ENCODE data around the gene IGLON5. TPM values are rescaled to one million over a fixed set of nuclear protein-coding genes. Genes with fewer than 3 reads are reported as not detected.

Gene IGLON5
- total and polyA plus RNA-seq, 2 experiments from 2014 or later, result 5.0 to 29.1 TPM

DNA sequence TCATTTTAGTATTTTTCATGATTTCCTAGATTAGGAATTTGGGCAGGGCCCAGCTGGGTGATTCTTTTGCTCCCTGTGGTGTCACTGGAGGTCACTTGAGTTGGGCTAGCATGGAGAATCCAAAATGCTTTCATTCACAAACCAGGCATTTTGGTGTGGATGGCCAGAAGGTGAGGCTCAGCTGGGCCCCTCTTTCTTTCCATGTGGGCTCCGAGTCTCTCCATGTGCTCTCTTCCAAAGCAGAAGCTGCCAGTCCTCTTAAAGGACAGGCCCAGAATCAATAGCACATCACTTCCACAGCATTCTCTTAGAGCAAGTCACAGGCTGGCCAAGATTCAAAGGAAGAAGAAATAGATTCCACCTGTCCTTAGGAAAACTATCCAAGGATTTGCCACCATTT lies 21.8 kb upstream of the IGLON5 start (continued):
- TF ChIP-seq, protein P1, sequence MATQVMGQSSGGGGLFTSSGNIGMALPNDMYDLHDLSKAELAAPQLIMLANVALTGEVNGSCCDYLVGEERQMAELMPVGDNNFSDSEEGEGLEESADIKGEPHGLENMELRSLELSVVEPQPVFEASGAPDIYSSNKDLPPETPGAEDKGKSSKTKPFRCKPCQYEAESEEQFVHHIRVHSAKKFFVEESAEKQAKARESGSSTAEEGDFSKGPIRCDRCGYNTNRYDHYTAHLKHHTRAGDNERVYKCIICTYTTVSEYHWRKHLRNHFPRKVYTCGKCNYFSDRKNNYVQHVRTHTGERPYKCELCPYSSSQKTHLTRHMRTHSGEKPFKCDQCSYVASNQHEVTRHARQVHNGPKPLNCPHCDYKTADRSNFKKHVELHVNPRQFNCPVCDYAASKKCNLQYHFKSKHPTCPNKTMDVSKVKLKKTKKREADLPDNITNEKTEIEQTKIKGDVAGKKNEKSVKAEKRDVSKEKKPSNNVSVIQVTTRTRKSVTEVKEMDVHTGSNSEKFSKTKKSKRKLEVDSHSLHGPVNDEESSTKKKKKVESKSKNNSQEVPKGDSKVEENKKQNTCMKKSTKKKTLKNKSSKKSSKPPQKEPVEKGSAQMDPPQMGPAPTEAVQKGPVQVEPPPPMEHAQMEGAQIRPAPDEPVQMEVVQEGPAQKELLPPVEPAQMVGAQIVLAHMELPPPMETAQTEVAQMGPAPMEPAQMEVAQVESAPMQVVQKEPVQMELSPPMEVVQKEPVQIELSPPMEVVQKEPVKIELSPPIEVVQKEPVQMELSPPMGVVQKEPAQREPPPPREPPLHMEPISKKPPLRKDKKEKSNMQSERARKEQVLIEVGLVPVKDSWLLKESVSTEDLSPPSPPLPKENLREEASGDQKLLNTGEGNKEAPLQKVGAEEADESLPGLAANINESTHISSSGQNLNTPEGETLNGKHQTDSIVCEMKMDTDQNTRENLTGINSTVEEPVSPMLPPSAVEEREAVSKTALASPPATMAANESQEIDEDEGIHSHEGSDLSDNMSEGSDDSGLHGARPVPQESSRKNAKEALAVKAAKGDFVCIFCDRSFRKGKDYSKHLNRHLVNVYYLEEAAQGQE (IDR thresholded peaks at IDR 0.05; ENCODE audit: unreplicated experiment), result no peak
- TF ChIP-seq, protein P2, sequence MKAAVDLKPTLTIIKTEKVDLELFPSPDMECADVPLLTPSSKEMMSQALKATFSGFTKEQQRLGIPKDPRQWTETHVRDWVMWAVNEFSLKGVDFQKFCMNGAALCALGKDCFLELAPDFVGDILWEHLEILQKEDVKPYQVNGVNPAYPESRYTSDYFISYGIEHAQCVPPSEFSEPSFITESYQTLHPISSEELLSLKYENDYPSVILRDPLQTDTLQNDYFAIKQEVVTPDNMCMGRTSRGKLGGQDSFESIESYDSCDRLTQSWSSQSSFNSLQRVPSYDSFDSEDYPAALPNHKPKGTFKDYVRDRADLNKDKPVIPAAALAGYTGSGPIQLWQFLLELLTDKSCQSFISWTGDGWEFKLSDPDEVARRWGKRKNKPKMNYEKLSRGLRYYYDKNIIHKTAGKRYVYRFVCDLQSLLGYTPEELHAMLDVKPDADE (IDR thresholded peaks at IDR 0.05), result no peak
- TF ChIP-seq EZH2phosphoT487 (IDR thresholded peaks at IDR 0.05; ENCODE audit: unreplicated experiment), result no peak
- no peak for TF ChIP-seq ZNF114 (CRISPR knock-in tag; IDR thresholded peaks at IDR 0.05)

DNA sequence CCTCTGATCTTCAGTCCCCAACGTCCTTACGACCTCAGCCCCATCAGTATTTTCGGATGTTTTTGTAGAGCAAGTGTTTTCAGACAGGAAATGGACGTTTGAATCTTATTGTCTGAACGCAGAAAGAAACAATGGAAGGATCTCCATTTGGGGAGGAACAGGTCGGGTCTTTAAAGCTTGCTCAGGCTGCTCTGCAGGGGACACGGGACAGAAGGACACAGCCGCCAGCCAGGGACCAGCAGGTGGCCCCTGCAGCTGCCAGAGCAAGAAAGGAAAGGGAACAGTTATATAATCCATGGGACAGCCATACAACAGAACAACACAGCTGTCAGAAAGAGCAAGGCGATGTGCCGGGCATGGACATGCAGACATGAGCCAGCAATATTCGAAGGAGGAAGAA lies 18.5 kb upstream of the IGLON5 start:
- no peaks in the 10 kb centered on the region for H4K20me1 ChIP-seq (replicated peaks; ENCODE audit: insufficient read depth)
- peak overlapping the region; percentile 22; the same call in 1 of the 2 replicates for H3K27ac Mint-ChIP-seq
- peaks cover 52% of the 10 kb centered on the region for H3K4me1 Mint-ChIP-seq
- H3K4me2 ChIP-seq, result peak overlapping the region; percentile 65
- H3K9me2 ChIP-seq (ENCODE audit: insufficient read depth), result peaks cover 18% of the 10 kb centered on the region; the same call in 1 of the 2 replicates
- H3K36me3 ChIP-seq (ENCODE audit: insufficient read depth), result no peaks in the 10 kb centered on the region; the same call in 1 of the 2 replicates
- peaks cover 11% of the 10 kb centered on the region for H3K27me3 Mint-ChIP-seq (ENCODE audit: insufficient read depth, low read depth, poor library complexity)
- no peaks in the 10 kb centered on the region for H3K27me3 ChIP-seq (ENCODE audit: insufficient read depth)
- H3K36me3 Mint-ChIP-seq (ENCODE audit: low read depth), result no peaks in the 10 kb centered on the region
- H3K79me2 ChIP-seq (replicated peaks; ENCODE audit: insufficient read depth), result no peaks in the 10 kb centered on the region
- H3K4me1 ChIP-seq (ENCODE audit: insufficient read depth), result peaks cover 45% of the 10 kb centered on the region
- DNase-seq (ENCODE audit: low spot score) (peak; percentile 65), ATAC-seq (no peak)
- H3K4me3 Mint-ChIP-seq, result peak overlapping the region; percentile 10; the same call in 2 of the 3 replicates
- peak overlapping the region; percentile 48; the same call in 1 of the 2 replicates for H3K27ac ChIP-seq (ENCODE audit: low read depth)
- H2AFZ ChIP-seq, result no peak overlapping the region
- H3F3A ChIP-seq (replicated peaks; ENCODE audit: low read depth), result peaks cover 2% of the 10 kb centered on the region; the same call in 1 of the 2 replicates
- peak overlapping the region; percentile 16; the same call in 1 of the 2 replicates for H3K4me3 ChIP-seq
- no peaks in the 10 kb centered on the region; the same call in 1 of the 3 replicates for H3K9me3 Mint-ChIP-seq
- TF ChIP-seq, protein P2 (IDR thresholded peaks at IDR 0.05), result peak; percentile 61
- TF ChIP-seq NANOG (IDR thresholded peaks at IDR 0.05; ENCODE audit: borderline replicate concordance) (peak; percentile 80), EZH2 (IDR thresholded peaks at IDR 0.05; ENCODE audit: low read depth, unreplicated experiment) (no peak)
- TF ChIP-seq, protein P3, sequence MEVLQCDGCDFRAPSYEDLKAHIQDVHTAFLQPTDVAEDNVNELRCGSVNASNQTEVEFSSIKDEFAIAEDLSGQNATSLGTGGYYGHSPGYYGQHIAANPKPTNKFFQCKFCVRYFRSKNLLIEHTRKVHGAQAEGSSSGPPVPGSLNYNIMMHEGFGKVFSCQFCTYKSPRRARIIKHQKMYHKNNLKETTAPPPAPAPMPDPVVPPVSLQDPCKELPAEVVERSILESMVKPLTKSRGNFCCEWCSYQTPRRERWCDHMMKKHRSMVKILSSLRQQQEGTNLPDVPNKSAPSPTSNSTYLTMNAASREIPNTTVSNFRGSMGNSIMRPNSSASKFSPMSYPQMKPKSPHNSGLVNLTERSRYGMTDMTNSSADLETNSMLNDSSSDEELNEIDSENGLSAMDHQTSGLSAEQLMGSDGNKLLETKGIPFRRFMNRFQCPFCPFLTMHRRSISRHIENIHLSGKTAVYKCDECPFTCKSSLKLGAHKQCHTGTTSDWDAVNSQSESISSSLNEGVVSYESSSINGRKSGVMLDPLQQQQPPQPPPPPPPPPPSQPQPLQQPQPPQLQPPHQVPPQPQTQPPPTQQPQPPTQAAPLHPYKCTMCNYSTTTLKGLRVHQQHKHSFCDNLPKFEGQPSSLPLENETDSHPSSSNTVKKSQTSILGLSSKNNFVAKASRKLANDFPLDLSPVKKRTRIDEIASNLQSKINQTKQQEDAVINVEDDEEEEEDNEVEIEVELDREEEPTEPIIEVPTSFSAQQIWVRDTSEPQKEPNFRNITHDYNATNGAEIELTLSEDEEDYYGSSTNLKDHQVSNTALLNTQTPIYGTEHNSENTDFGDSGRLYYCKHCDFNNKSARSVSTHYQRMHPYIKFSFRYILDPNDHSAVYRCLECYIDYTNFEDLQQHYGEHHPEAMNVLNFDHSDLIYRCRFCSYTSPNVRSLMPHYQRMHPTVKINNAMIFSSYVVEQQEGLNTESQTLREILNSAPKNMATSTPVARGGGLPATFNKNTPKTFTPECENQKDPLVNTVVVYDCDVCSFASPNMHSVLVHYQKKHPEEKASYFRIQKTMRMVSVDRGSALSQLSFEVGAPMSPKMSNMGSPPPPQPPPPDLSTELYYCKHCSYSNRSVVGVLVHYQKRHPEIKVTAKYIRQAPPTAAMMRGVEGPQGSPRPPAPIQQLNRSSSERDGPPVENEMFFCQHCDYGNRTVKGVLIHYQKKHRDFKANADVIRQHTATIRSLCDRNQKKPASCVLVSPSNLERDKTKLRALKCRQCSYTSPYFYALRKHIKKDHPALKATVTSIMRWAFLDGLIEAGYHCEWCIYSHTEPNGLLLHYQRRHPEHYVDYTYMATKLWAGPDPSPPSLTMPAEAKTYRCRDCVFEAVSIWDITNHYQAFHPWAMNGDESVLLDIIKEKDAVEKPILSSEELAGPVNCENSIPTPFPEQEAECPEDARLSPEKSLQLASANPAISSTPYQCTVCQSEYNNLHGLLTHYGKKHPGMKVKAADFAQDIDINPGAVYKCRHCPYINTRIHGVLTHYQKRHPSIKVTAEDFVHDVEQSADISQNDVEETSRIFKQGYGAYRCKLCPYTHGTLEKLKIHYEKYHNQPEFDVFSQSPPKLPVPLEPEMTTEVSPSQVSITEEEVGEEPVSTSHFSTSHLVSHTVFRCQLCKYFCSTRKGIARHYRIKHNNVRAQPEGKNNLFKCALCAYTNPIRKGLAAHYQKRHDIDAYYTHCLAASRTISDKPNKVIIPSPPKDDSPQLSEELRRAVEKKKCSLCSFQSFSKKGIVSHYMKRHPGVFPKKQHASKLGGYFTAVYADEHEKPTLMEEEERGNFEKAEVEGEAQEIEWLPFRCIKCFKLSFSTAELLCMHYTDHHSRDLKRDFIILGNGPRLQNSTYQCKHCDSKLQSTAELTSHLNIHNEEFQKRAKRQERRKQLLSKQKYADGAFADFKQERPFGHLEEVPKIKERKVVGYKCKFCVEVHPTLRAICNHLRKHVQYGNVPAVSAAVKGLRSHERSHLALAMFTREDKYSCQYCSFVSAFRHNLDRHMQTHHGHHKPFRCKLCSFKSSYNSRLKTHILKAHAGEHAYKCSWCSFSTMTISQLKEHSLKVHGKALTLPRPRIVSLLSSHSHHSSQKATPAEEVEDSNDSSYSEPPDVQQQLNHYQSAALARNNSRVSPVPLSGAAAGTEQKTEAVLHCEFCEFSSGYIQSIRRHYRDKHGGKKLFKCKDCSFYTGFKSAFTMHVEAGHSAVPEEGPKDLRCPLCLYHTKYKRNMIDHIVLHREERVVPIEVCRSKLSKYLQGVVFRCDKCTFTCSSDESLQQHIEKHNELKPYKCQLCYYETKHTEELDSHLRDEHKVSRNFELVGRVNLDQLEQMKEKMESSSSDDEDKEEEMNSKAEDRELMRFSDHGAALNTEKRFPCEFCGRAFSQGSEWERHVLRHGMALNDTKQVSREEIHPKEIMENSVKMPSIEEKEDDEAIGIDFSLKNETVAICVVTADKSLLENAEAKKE (CRISPR knock-in tag; IDR thresholded peaks at IDR 0.05), result no peak

Measured in GM23338 (cell line).